UCSD-AML1 (cell line): ENCODE data around the gene OR10H4.
"Not testable (repeated sequence)": the region's sequence is repeated elsewhere in the genome, so short reads cannot be mapped to it uniquely, and the experiment has no call there.

Source experiments
- DNase-seq: peaks from one replicate; lab custom pipeline; 2025; ENCODE audit not compliant: unreplicated experiment; lab: John Stamatoyannopoulos, UW

The OR10H4 gene, protein sequence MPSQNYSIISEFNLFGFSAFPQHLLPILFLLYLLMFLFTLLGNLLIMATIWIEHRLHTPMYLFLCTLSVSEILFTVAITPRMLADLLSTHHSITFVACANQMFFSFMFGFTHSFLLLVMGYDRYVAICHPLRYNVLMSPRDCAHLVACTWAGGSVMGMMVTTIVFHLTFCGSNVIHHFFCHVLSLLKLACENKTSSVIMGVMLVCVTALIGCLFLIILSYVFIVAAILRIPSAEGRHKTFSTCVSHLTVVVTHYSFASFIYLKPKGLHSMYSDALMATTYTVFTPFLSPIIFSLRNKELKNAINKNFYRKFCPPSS

DNA sequence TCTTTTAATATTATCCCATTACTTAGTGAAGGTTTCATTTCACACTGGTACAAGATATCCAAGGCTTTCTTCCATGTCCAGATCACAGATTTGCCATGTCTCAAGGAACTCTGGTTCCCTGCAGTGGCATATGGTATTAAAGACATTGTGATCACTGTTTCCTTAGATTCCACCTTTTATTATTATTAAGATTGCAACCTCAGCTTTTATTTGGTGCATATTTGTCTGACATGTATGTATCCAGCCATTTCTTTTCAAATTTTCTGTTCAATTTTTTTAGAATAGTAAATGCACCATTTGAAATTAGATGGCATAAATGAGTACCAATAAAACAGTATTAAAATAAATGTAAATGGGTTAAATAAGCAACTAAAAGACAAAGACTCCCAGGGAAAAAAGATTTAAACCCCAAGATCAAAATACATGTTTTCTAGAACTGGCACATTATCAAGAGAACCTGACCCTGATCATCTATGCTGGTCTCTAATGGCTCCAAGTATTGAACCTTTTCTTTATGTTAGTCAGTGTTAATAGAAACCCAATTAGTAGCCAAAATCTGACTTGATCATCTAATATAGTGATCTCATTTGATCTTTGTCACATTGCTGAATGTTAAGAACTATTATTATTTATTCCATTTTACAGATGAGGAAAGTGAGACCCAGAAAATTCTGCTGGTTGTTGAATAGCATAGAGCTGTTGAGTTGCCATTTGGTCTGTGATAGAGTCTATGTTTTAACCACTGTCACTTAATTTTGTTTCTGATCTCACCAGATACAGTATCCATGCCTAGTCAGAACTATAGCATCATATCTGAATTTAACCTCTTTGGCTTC is at the start of gene OR10H4:
OR10H4 (plus strand) TSS at position 786 of the 836 bp plus-strand sequence; CDS start at position 786, 0 bp downstream.
- no peak for DNase-seq

DNA sequence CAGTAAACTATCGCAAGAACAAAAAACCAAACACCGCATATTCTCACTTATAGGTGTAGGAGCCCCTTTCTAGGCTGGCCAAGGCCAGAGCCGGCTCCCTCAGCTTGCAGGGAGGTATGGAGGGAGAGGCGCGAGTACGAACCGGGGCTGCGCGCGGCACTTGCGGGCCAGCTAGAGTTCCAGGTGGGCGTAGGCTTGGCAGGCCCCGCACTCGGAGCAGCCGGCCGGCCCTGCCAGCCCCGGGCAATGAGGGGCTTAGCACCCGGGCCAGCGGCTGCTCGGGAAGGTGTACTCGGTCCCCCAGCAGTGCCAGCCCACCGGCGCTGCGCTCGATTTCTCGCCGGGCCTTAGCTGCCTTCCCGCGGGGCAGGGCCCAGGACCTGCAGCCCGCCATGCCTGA is 49.2 kb upstream of the OR10H4 start:
- not testable (repeated sequence) for DNase-seq

DNA sequence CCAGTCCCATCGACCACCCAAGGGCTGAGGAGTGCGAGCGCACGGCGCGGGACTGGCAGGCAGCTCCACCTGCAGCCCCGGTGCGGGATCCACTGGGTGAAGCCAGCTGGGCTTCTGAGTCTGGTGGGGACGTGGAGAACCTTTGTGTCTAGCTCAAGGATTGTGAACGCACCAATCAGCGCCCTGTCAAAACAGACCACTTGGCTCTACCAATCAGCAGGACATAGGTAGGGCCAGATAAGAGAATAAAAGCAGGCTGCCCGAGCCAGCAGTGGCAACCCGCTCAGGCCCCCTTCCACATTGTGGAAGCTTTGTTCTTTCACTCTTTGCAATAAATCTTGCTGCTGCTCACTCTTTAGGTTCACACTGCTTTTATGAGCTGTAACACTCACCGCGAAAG is 48.8 kb upstream of the OR10H4 start:
- DNase-seq: not testable (repeated sequence)

DNA sequence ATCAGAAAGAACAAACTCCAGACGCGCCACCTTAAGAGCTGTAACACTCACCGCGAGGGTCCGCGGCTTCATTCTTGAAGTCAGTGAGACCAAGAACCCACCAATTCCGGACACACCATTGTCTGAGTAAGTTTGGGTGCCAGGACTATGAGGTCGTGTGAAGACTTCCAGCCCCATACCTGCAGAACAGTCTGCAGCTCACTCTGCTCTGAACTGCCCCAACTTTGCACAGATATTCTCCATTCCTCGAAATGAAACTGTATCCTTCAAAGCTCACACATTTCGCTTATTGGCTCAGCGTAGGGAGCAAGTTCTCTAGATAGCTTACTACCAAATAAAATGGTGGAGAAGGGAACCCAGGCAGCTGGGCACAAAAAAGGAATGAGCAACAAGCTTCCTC is 48.3 kb upstream of the OR10H4 start:
- no peak for DNase-seq

DNA sequence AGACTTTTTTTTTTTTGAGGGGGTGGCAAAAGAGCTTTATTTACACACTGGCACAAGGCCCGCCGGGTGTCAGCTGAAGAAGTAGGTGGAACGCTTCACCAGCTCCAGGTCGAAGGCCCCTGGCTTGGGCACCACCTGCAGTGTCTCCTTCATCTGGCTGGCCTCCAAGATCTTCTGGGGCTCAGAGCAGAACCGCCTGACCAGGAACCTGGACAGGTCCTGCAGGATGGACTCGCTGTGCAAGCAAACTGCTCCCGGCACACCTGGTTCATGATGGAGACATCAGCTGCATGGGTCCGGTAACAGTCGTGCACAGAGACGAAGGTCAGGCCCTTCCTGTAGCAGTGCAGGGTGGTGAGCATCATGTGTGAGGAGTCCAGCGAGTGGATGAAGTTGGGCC is 46.6 kb upstream of the OR10H4 start:
- DNase-seq: no peak

DNA sequence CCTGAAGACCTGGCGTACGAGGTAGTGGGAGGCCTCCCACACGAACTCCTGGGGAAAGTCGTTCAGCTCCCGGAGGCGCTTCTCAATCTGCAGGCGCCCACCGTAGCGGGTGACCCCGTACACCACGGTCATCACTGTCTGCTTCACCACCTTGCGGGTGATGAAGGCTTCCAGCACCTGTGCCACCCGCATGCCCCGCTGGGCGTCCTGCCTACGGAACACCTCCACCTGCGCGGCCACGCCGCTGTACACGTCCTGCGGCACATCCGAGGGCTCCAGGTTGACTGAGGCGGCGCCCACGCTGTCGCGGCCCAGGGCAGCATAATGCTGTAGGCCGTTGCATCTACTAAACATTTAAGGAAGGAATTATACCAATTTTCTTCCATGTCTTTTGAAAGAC is 45.9 kb upstream of the OR10H4 start:
- DNase-seq: not testable (repeated sequence)

DNA sequence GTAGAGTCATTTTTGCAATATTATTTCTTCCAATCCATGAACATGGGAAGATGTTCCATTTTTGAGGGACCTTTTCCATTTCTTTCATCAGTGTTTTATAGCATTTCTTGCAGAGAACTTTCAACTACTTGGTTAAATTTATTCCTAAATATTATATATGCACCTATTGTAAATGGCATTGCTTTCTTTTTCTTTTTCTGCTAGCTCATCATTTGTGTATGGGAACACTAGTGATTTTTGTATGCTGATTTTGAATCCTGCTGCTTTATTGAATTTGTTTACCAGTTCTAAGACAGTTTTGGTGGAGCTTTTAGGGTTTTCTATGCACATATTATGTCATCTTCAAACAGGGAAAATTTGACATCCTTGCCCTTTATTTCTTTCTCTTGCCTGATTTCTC is 43.8 kb upstream of the OR10H4 start:
- no peak for DNase-seq

DNA sequence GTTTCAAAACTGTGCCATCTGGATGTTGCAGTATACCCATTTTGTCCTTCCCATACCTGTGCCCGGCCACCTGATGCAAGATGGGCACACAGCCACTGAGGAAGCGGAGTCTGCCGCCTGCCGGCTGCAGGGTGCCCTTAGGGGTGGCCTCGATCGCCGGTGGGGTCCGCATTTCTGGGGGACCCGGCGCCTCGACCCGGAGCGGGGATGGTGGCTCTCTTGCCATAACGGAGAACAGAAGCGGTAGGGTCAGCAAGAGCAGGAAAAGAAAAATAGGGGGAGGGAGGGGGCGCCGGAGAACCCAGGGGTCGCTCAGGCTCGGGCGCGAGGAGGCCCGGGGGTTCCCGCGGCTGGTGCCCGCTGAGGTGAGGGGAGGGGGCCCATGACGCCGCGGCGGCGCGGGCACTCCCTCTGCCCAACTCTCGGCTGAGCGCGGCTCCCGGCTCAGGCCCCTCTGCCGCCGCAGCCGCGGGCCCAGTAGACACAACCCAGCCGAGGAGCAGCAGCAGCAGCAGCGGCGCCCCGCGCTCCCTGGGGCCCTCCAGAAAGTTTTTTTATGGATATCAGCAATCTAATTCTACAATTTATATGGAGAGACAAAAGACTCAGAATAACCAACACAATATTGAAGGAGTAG is 37.1 kb upstream of the OR10H4 start:
- no peak for DNase-seq

DNA sequence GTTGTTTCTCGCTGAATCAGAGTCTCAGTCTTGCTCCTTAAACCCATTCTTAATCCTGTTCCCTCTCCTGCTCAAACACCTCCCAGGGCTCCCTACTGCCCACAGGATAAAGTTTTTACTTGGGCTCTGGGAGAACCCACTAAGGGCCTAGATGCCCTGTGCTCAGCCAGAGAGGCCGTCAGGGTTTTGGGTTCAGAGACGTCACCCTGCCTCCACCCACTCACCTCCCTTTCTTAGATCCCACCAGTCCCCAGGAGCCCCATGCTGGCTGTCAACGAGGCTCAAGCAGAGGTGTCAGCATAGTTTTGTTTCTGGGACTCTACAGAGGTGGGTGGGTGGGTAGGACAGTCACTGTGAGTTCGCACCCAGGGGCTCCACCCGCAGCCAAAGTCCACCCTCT is 35.4 kb upstream of the OR10H4 start:
- DNase-seq: no peak

DNA sequence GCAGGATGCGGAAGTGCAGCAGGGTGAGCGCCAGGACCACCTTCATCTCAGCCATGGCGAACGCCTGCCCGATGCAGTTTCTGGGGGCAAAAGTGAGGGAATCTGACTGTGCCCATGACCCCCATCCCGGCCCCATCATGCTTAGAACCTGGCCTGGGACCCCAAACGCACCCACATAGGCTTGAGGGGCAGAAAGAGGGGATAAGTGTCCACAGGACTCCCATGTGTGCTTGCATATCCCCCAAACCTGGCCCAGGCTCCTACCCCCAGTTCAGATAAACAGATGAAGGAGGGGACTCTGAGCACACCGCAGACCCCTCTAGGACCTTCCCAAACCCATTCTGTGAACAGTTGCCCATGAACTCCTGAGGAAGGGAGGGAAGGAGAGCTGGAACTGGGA is 35.0 kb upstream of the OR10H4 start:
- DNase-seq: no peak

DNA sequence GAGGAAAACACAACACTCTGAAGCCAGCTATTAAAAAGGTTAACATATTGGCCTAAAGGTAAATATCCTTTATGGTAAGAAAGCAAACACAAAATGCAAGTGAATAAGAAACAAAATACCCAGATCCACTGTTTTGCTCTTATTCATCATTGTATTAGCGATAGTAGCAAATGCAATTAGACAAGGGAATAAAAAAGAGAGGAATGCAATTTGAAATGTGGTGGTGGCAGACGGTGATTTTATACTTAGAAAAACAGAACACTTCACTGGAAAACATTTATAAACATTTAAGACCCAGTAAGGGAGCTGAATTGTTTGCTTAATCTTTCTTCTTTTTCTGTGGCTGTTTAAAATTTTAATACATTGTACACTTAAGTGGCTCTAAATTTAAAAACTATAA is 33.7 kb upstream of the OR10H4 start:
- no peak for DNase-seq

DNA sequence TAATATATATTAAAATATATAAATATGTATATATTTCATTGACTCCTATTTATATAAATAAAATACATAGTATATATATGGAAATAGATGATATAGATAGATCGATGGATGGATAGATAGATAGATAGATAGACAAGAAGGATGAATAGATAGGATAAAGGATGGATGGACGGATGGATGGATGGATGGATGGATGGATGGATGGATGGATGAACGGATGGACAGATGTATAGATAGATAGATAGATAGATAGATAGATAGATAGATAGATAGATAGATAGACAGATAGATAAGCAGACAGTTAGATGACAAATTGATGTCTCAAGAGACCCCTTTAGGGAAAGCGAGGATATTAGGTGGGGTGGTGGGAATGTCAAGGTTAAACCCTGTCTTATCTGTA is 29.6 kb upstream of the OR10H4 start:
- DNase-seq: no peak

DNA sequence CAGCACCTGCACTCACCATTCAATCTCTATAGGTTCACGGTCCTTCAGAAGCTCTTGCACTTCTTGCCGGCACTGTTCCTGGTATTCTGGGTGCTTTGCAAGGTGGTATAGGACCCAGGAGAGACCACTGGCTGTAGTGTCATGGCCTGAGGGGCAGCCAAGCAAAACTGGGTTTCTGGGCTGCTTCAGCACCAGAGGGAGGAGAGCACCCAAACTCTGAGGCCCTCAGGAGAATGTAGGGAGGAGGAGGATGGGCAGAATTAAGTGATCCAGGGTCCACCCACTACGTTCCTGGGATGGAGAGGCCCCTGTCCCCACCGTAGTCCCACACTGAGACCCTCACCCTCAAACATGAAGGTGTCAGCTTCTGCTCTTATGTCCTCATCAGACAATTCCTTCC is 26.8 kb upstream of the OR10H4 start:
- DNase-seq: no peak

DNA sequence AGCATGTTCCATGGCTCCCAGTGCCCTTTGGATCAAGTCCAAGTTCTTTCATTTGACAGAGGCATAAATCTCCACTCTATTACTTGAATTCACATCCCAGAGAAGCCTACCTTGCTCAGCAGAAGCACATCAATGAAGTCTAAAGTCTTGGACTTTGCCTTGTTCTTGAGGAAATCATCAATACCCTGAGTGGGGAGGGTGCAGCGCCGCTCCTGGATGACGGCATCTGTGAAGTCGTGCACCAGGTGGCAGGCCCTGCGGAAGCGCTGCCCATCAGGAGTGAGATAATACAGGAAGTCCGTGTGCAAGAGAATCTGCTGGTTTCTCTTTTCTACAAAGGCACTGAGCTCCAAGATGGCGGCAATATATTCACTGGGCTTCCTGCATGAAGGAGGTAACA is 25.1 kb upstream of the OR10H4 start:
- DNase-seq: no peak

DNA sequence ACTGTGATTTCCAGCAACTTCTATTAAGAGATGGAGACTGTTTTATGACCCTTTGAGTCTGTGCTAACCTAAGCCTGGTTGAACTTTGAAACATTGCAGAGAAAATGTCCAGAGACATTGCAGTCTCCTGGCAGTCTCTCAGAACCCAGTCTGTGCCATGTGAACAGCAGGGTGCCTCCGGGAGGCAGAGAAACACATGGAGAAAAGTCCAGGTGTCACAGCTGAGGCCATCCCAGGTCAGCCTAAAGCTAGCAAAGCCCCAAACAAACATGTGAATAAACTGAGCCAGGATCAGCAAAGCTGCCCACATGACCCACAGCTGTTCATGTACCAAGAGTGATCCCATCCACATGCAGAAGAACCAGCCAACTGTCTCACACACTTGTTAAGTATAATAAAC is 22.3 kb upstream of the OR10H4 start:
- no peak for DNase-seq

DNA sequence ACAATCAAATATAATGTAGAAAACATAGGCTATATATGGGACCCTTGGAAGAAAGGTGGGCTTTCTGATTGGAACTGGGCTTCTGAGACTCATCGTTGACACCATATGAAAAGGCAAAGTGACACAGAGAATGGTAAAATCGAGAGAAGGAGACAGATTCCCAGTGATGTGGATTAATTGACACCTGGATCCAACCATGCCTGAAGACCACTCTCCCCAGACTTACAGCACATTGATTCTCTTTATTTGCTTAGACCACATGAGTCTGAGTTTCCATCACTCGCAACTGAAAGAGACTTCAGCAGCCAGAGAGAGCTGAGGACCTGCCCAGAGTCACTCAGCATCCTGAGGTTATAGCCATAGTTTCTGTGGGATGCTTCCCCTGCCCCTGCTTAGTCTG is 20.5 kb upstream of the OR10H4 start:
- DNase-seq: no peak

DNA sequence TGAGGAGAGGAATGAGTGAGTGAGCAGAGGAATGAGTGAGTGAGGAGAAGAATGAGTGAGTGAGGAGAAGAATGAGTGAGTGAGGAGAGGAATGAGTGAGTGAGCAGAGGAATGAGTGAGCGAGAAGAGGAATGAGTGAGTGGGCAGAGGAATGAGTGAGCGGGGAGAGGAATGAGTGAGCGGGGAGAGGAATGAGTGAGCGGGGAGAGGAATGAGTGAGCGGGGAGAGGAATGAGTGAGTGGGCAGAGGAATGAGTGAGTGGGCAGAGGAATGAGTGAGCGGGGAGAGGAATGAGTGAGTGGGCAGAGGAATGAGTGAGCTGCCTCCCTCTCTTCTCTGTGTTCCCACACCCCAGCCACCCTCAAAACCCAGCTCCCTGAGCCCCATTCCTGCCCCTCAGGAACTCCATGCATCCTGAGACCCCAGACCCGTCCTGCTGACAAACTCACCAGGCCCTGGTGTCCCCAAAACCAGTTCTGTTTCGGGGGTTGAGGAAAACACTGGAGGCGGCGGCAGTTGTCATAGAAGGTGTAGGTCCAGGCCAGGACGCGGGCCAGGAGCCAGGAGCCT is 15.0 kb upstream of the OR10H4 start:
- not testable (repeated sequence) for DNase-seq

DNA sequence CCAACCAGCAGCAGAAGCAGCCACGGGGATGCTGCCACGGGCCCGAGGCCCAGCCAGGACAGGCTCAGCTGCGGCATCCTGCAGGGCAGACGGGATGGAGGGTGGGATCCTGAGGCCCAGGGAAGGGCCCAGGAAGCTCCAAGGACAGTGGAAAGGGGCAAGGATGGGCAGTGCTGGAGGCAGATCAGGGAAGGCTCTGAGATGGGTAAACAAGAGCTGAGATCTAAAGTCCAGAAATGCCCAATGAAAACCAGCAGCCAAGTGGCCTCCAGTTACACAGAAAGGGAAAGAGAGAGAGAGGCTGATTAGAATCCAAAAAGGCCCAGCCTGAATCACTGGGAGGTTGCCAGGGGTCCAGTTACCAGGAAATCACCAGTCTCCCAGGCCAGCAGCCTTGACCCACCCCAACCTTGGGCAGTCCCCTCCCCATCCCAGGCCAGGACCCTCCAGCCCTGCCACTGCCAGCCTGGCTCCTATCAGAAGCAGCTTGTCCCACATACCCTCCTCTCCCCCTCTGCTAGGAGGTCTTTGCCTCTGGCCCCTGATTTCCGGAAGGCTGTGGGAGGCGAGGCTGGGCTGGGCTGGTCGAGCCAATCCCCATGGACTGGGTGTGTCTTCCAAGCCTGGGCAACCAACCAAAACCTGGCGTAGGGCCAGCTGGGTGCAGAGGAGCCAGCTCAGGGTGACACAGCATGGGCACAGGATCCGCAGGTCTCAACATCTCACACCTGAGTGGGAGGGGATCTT is 14.3 kb upstream of the OR10H4 start, which contains the start of gene CYP4F11:
CYP4F11 (minus strand) TSS at position 198 of the 747 bp plus-strand sequence; CDS start at position 77, 121 bp downstream.
- DNase-seq: no peak

DNA sequence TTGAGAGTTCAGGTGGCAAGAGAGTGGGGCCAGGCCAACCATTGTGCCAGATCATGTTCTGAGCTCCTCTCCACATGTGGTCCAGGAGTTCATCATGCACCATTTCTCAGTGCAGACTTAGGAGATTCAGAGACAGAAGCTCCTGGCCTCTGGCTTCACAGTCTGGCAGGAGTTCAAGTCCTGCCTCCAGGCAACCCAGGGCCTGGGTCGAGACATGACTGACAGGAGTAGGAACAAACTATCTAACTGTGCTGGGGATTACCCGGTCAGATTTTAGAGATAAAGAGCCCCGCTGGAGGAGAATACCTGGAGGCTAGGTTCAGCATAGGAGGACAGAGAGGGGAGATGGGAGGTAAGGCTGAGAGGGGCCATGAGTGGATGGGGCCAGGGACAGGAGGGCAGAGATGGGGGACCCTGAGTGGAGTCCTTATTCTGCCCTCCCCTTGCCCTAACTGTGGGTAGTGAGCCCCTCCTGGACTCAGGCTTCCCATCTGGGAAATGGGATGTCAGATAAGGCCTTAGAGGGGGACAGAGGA is 13.6 kb upstream of the OR10H4 start:
- DNase-seq: no peak

DNA sequence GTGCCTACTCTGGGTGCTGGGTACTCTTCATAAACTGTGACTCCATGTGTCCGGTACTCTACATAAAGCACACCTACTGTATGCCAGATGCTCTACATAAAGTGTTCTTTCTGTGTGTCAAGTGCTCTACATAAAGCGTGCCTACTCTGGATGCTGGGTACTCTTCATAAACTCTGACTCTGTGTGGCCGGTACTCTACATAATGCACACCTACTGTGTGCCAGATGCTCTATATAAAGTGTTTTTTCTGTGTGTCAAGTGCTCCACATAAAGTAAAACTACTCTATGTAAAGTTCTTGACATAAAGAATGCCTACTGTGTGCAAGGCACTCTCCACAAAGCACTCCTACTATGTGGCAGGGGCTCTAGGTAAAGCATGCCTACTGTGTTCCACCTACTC is 12.6 kb upstream of the OR10H4 start:
- DNase-seq: no peak

DNA sequence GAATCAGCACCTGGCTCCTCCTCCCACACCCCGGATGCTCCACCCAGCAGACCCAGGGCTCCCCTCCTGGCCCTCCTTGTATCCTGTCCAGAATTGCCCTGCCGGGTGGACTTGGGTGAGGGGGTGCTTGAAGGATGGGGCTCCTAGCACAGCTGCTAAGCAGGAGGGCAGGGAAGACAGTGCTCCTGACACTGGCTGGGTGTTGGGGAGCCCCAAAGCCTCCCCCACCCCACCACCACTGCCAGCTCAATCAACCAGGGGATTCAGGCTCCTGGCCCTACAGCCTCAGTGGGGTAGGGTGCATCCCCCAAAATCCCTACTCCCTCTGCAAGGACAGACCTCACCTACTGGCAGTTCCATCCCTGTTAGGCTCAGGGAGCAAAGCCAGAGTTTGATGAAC is 11.9 kb upstream of the OR10H4 start:
- DNase-seq: no peak
